ENCODE results near the gene MTIF3.

GRCh38 chr13:27440408-27440807 is 10.0 kb downstream of the MTIF3 start:
- TF ChIP-seq CTCF (tag by site-specific recombination; IDR thresholded peaks at IDR 0.05) (no peak), ZNF324 (tag by site-specific recombination; IDR thresholded peaks at IDR 0.05) (no peak), SP2 (tag by site-specific recombination; IDR thresholded peaks at IDR 0.05) (no peak), TCF7L2 (IDR thresholded peaks at IDR 0.05; ENCODE audit: borderline replicate concordance, low read depth, low read length) (no peak), ZNF266 (tag by site-specific recombination; IDR thresholded peaks at IDR 0.05; ENCODE audit: low read depth) (no peak), KLF1 (tag by site-specific recombination; IDR thresholded peaks at IDR 0.05) (no peak), ZNF629 (tag by site-specific recombination; IDR thresholded peaks at IDR 0.05) (no peak), ZBTB7A (tag by site-specific recombination; IDR thresholded peaks at IDR 0.05; ENCODE audit: low read depth) (no peak)
